ENCODE results near the gene TNIP3. TPM values are rescaled to one million over a fixed set of nuclear protein-coding genes. Genes with fewer than 3 reads are reported as not detected.

TNIP3 gene
- total RNA-seq (2022; extraction: Qiagen RNA extraction): 0.22 to 0.60 TPM (median 0.35 TPM) in 5 replicates

GRCh38 chr4:121164291-121164690, at the start of gene TNIP3:
TSS of gene TNIP3 (minus strand) at chr4:121164321. CDS start at chr4:121164125, 196 bp downstream.

Other genes with a start within 250 kb of the TNIP3 start
- gene PRDM5, start 241.6 kb downstream of the TNIP3 start, total RNA-seq (2022; extraction: Qiagen RNA extraction): 2.7 to 5.3 TPM (median 3.8 TPM) in 5 replicates
- not detected in 5 replicates for gene NDNF, start 91.8 kb downstream of the TNIP3 start, total RNA-seq (2022; extraction: Qiagen RNA extraction)
- not detected in 5 replicates for gene QRFPR, start 216.7 kb upstream of the TNIP3 start, total RNA-seq (2022; extraction: Qiagen RNA extraction)

Data from A549 treated with Hydrocortisone at 1 μM for 4 hours (cell line).